NAMALWA (cell line): ENCODE results near the gene ARID1B.

Source experiments
- DNase-seq: peaks from one replicate; pipeline ENCODE4 v3.0.0-alpha.2; 2015; ENCODE audit warnings: low spot score

ARID1B gene

GRCh38 chr6:156852147-156852857 lies 75.1 kb downstream of the ARID1B start:
- peak; percentile 92 for DNase-seq

GRCh38 chr6:156852858-156853216 lies 75.7 kb downstream of the ARID1B start:
- no peak for DNase-seq

GRCh38 chr6:156853733-156854132 lies 76.6 kb downstream of the ARID1B start:
- DNase-seq, result no peak

- DNase-seq, result no peak
Measured at GRCh38 chr6:156854466-156855161, 77.4 kb downstream of the ARID1B start.

- no peak for DNase-seq
Measured at GRCh38 chr6:156857573-156857972, 80.4 kb downstream of the ARID1B start.

GRCh38 chr6:156859686-156860085 lies 82.5 kb downstream of the ARID1B start:
- no peak for DNase-seq

GRCh38 chr6:156862711-156863110 lies 85.5 kb downstream of the ARID1B start:
- DNase-seq, result no peak

- no peak for DNase-seq
Measured at GRCh38 chr6:156863504-156863903, 86.3 kb downstream of the ARID1B start.

GRCh38 chr6:156864557-156864956 lies 87.4 kb downstream of the ARID1B start:
- DNase-seq, result no peak

- DNase-seq, result no peak
Measured at GRCh38 chr6:156865019-156865629, 87.9 kb downstream of the ARID1B start.

- DNase-seq, result no peak
Measured at GRCh38 chr6:156866220-156867015, 89.2 kb downstream of the ARID1B start.

GRCh38 chr6:156867121-156867520 lies 89.9 kb downstream of the ARID1B start:
- no peak for DNase-seq

GRCh38 chr6:156868385-156868784 lies 91.2 kb downstream of the ARID1B start:
- no peak for DNase-seq

GRCh38 chr6:156869980-156870398 lies 92.8 kb downstream of the ARID1B start:
- no peak for DNase-seq

GRCh38 chr6:156870924-156871539 lies 93.9 kb downstream of the ARID1B start:
- no peak for DNase-seq

- DNase-seq, result no peak
Measured at GRCh38 chr6:156872903-156873302, 95.7 kb downstream of the ARID1B start.

GRCh38 chr6:156873654-156874380 lies 96.6 kb downstream of the ARID1B start:
- DNase-seq, result no peak

GRCh38 chr6:156875062-156875461 lies 97.9 kb downstream of the ARID1B start:
- no peak for DNase-seq

GRCh38 chr6:156876302-156876701 lies 99.1 kb downstream of the ARID1B start:
- no peak for DNase-seq

GRCh38 chr6:156877126-156877863 lies 100.1 kb downstream of the ARID1B start:
- no peak for DNase-seq

- no peak for DNase-seq
Measured at GRCh38 chr6:156878681-156879080, 101.5 kb downstream of the ARID1B start.
